Measurements from ENCODE around the gene CCNF. TPM values are rescaled to one million over a fixed set of nuclear protein-coding genes. Genes with fewer than 3 reads are reported as not detected.

Gene CCNF
- total and polyA plus RNA-seq, 2 of the 8 experiments (the other 6 are each of a cell fraction or from before 2014, with no cell fraction given): 15.4 to 54.3 TPM

GRCh38 chr16:2436110-2436509, 6.9 kb downstream of the CCNF start:
- Histone ChIP-seq H3K4ac (replicated peaks; ENCODE audit: insufficient read length, low read depth, low read length) (no peak overlapping the region), H2AFZ (ENCODE audit: low read length) (no peak overlapping the region), H3K27me3 (replicated peaks in 1 of 4; ENCODE audit: control insufficient read depth in 3 of 4, extremely low read depth in 1 of 4, insufficient read depth in 3 of 4, low read length in 3 of 4) (no peaks in the 10 kb centered on the region), H4K91ac (replicated peaks; ENCODE audit: insufficient read length, low read length) (no peak overlapping the region), H3K4me3 (ENCODE audit: extremely low read depth in 1 of 4, insufficient read depth in 2 of 4, low read depth in 3 of 4, low read length in 4 of 4) (no peak overlapping the region), H2AK5ac (ENCODE audit: low read depth, low read length) (no peak overlapping the region), H3K23ac (ENCODE audit: insufficient read length) (no peak overlapping the region), H4K8ac (ENCODE audit: extremely low read depth, insufficient read depth, low read length) (no peak overlapping the region), H3K79me1 (ENCODE audit: low read depth, low read length) (0 out of 2 replicates have a peak, but pooled peaks cover 5% of the 10 kb centered on the region), H3K23me2 (ENCODE audit: low read depth, low read length) (no peaks in the 10 kb centered on the region), H3K27ac (ENCODE audit: low read depth, low read length) (no peak overlapping the region), H4K5ac (ENCODE audit: insufficient read length, low read depth, low read length) (no peak overlapping the region), H3K14ac (ENCODE audit: insufficient read length) (no peak overlapping the region), H3K18ac (ENCODE audit: extremely low read depth, low read length) (no peak overlapping the region), H3K4me1 (replicated peaks in 1 of 4; ENCODE audit: control insufficient read depth in 3 of 4, insufficient read depth in 4 of 4, low read length in 3 of 4) (no peaks in the 10 kb centered on the region), H3K9ac (replicated peaks in 1 of 4; ENCODE audit: extremely low read depth in 1 of 4, low read depth in 3 of 4, low read length in 3 of 4) (no peak overlapping the region), H3K36me3 (ENCODE audit: control insufficient read depth in 2 of 4, insufficient read depth in 4 of 4, low read length in 3 of 4) (peaks cover 33 to 76% (median 62%) of the 10 kb centered on the region in 4 experiments), H3K79me2 (ENCODE audit: control insufficient read depth in 1 of 2, insufficient read depth in 2 of 2, low read length in 2 of 2) (peaks cover 0 to under 1% of the 10 kb centered on the region in 2 experiments; a peak in 2 of 4 replicates), H2BK20ac (ENCODE audit: low read length) (no peak overlapping the region), H3K9me3 (ENCODE audit: insufficient read depth in 2 of 2, low read depth in 1 of 2, low read length in 1 of 2) (no peaks in the 10 kb centered on the region), H3K4me2 (ENCODE audit: insufficient read depth in 1 of 2, low read depth in 2 of 2, low read length in 2 of 2) (no peak overlapping the region), H4K20me1 (replicated peaks in 1 of 2; ENCODE audit: control insufficient read depth in 1 of 2, insufficient read depth in 2 of 2, low read length in 2 of 2) (peaks cover 6 to 10% of the 10 kb centered on the region in 2 experiments), H2BK15ac (ENCODE audit: low read length) (no peak overlapping the region), H2BK5ac (ENCODE audit: low read depth, low read length) (no peak overlapping the region), H2BK12ac (ENCODE audit: low read depth, low read length) (no peak overlapping the region), H3K56ac (replicated peaks; ENCODE audit: insufficient read length, low read depth, low read length) (no peak overlapping the region), H2BK120ac (replicated peaks; ENCODE audit: low read depth, low read length) (no peak overlapping the region)
- WGBS, 2 experiments (ENCODE audit: extremely low coverage in 1 of 2, insufficient coverage in 1 of 2, insufficient read length in 1 of 2, insufficient replicate concordance in 2 of 2, low coverage in 1 of 2, low lambda C conversion rate in 2 of 2, missing lambda C conversion rate in 1 of 2): 90% methylated on average over 9 of the region's 9 CpGs; no CpG with 5 or more reads in 1 of the 2 experiments
- DNase-seq (ENCODE audit: low read depth in 1 of 2, low spot score in 2 of 2) (no peak), FAIRE-seq (no peak)
- POLR2A ChIA-PET (ENCODE audit: partially characterized antibody): interaction anchor here (1.1 to 1.2 kb wide), 2 partner anchors 10 to 12 kb away, joined by 3 to 7 read pairs; no protein-coding TSS in a partner anchor
- CTCF ChIA-PET (ENCODE audit: partially characterized antibody): interaction anchor here (0.6 to 1.4 kb wide), 3 partner anchors 15 to 29 kb away, joined by 3 to 4 read pairs (median 3); partner anchors contain the start of gene TEDC2
- TF ChIP-seq BCL11A (IDR thresholded peaks at IDR 0.05; ENCODE audit: low read depth in 2 of 2, low read length in 2 of 2) (no peak), ATF3 (IDR thresholded peaks at IDR 0.05; ENCODE audit: insufficient read depth, low read depth, low read length) (no peak)
